ENCODE results near the gene MSI2. TPM values are rescaled to one million over a fixed set of nuclear protein-coding genes. Genes with fewer than 3 reads are reported as not detected.

Gene MSI2
- total and polyA plus RNA-seq, 2 donors (not counting 1 experiment from before 2014, with no cell fraction given): 16.1 to 196 TPM

- Mint-ChIP-seq H3K4me3 (no peak overlapping the region), H3K27ac (no peak overlapping the region), H3K9me3 (ENCODE audit: insufficient read depth) (peaks cover 9% of the 10 kb centered on the region), H3K27me3 (peaks cover 3% of the 10 kb centered on the region), H3K4me1 (no peaks in the 10 kb centered on the region)
- H3K9ac ChIP-seq (ENCODE audit: low read length): no peak overlapping the region
- no peaks in the 10 kb centered on the region for H3K79me2 ChIP-seq (ENCODE audit: control insufficient read depth, insufficient read depth, low read length)
- ATAC-seq (ENCODE audit: low read depth): no peak
- POLR2A ChIA-PET: no interaction called here
- intact Hi-C loops (cut with micrococcal nuclease): no loop called here
- no peak for TF ChIP-seq EZH2 (IDR thresholded peaks at IDR 0.05; ENCODE audit: borderline replicate concordance, insufficient read depth, low read depth, low read length, poor library complexity, severe bottlenecking)
- H3K9me3 ChIP-seq (ENCODE audit: control extremely low read depth in 1 of 3, control insufficient read depth in 2 of 3, insufficient read depth in 1 of 3, low read length in 2 of 3): peaks cover 0 to 3% (median 2%) of the 10 kb centered on the region in 3 donors
- peaks cover 0 to 3% of the 10 kb centered on the region in 2 donors for H3K4me1 ChIP-seq (ENCODE audit: control insufficient read depth in 2 of 2, insufficient read depth in 2 of 2, low read length in 2 of 2)
- H3K27me3 ChIP-seq (replicated peaks in 1 of 4; ENCODE audit: control extremely low read depth in 1 of 4, control insufficient read depth in 3 of 4, insufficient read depth in 4 of 4, low read length in 3 of 4): peaks cover 0 to 9% (median 4%) of the 10 kb centered on the region in 4 experiments
- DNase-seq: no peak
- WGBS (ENCODE audit: insufficient coverage): no CpG with 5 or more reads among the region's 6 CpGs
- no peak overlapping the region for H3K4me2 ChIP-seq (replicated peaks; ENCODE audit: low read depth, low read length, poor library complexity, severe bottlenecking)
- CTCF ChIA-PET: interaction anchor here (0.7 to 1.4 kb wide), 3 partner anchors 425 to 502 kb away, joined by 3 to 5 read pairs (median 3); no protein-coding TSS in a partner anchor
- H2AFZ ChIP-seq (ENCODE audit: insufficient read depth, low read depth, low read length, poor library complexity, severe bottlenecking): no peak overlapping the region
- H3K4me3 ChIP-seq (ENCODE audit: control extremely low read depth in 1 of 5, extremely low read depth in 1 of 5, insufficient read depth in 1 of 5, low read depth in 2 of 5, low read length in 4 of 5): no peak overlapping the region
- no peak overlapping the region for H3K27ac ChIP-seq (ENCODE audit: low read length in 2 of 2)
- no peaks in the 10 kb centered on the region for H4K20me1 ChIP-seq (ENCODE audit: control insufficient read depth, insufficient read depth, low read length, poor library complexity, severe bottlenecking)
- no peaks in the 10 kb centered on the region for H3K36me3 ChIP-seq (replicated peaks in 1 of 2; ENCODE audit: control extremely low read depth in 1 of 2, control insufficient read depth in 1 of 2, extremely low read depth in 1 of 2, insufficient read depth in 2 of 2, low read length in 1 of 2)
These were observed 9.1 kb upstream of the MSI2 start for GRCh38 chr17:57247261-57247660.

DNA sequence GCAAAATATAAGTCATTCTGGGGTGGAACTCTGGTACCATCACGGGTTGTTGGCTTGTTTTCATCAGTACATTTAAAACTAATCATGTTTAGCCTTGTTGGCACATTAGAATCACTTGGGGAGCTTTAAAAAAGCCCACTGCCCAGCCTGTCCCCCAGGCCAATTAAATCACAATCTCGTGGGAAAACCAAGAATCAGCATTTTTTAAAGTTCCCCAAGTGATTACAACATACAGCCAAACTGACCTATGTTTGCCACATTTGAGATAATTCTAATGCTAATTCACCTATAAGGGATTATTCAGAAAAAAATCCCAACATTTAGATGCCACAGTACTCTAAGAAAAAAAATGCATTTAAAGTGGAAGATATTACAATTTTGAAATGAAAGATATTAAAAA lies 8.4 kb upstream of the MSI2 start:
- ChIA-PET POLR2A (no interaction called here), CTCF (interaction anchor here (0.7 kb wide), 1 partner anchor 424 kb away, joined by 3 read pairs; no protein-coding TSS in a partner anchor)
- Histone ChIP-seq H3K27ac (ENCODE audit: low read length in 2 of 2) (no peak overlapping the region), H3K27me3 (replicated peaks in 1 of 4; ENCODE audit: control extremely low read depth in 1 of 4, control insufficient read depth in 3 of 4, insufficient read depth in 4 of 4, low read length in 3 of 4) (peaks cover 0 to 9% (median 4%) of the 10 kb centered on the region in 4 experiments), H3K4me3 (ENCODE audit: control extremely low read depth in 1 of 5, extremely low read depth in 1 of 5, insufficient read depth in 1 of 5, low read depth in 2 of 5, low read length in 4 of 5) (no peak overlapping the region), H2AFZ (ENCODE audit: insufficient read depth, low read depth, low read length, poor library complexity, severe bottlenecking) (no peak overlapping the region), H3K9me3 (ENCODE audit: control extremely low read depth in 1 of 3, control insufficient read depth in 2 of 3, insufficient read depth in 1 of 3, low read length in 2 of 3) (peaks cover 0 to 3% (median 2%) of the 10 kb centered on the region in 3 donors), H3K4me1 (ENCODE audit: control insufficient read depth in 2 of 2, insufficient read depth in 2 of 2, low read length in 2 of 2) (peaks cover 0 to 3% of the 10 kb centered on the region in 2 donors), H3K4me2 (replicated peaks; ENCODE audit: low read depth, low read length, poor library complexity, severe bottlenecking) (no peak overlapping the region), H4K20me1 (ENCODE audit: control insufficient read depth, insufficient read depth, low read length, poor library complexity, severe bottlenecking) (no peaks in the 10 kb centered on the region), H3K36me3 (replicated peaks in 1 of 2; ENCODE audit: control extremely low read depth in 1 of 2, control insufficient read depth in 1 of 2, extremely low read depth in 1 of 2, insufficient read depth in 2 of 2, low read length in 1 of 2) (no peaks in the 10 kb centered on the region), H3K79me2 (ENCODE audit: control insufficient read depth, insufficient read depth, low read length) (no peaks in the 10 kb centered on the region), H3K9ac (ENCODE audit: low read length) (no peak overlapping the region)
- Mint-ChIP-seq H3K27ac (no peak overlapping the region), H3K4me1 (no peaks in the 10 kb centered on the region), H3K27me3 (peaks cover 3% of the 10 kb centered on the region), H3K4me3 (no peak overlapping the region), H3K9me3 (ENCODE audit: insufficient read depth) (peaks cover 9% of the 10 kb centered on the region)
- DNase-seq (no peak), ATAC-seq (ENCODE audit: low read depth) (no peak)
- WGBS (ENCODE audit: insufficient coverage): 86% methylated on average over 1 of the region's 2 CpGs
- intact Hi-C loops (cut with micrococcal nuclease): no loop called here
- TF ChIP-seq, protein P1, sequence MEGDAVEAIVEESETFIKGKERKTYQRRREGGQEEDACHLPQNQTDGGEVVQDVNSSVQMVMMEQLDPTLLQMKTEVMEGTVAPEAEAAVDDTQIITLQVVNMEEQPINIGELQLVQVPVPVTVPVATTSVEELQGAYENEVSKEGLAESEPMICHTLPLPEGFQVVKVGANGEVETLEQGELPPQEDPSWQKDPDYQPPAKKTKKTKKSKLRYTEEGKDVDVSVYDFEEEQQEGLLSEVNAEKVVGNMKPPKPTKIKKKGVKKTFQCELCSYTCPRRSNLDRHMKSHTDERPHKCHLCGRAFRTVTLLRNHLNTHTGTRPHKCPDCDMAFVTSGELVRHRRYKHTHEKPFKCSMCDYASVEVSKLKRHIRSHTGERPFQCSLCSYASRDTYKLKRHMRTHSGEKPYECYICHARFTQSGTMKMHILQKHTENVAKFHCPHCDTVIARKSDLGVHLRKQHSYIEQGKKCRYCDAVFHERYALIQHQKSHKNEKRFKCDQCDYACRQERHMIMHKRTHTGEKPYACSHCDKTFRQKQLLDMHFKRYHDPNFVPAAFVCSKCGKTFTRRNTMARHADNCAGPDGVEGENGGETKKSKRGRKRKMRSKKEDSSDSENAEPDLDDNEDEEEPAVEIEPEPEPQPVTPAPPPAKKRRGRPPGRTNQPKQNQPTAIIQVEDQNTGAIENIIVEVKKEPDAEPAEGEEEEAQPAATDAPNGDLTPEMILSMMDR (IDR thresholded peaks at IDR 0.05): no peak

All from B cell (primary cell).